Breast epithelium (tissue), 3 donors: Measurements from ENCODE around the gene ITGA6.

Experiments
- CTCF ChIP-seq, 3 donors: fragments of 450-650 bp; IDR thresholded peaks; one replicate each; pipeline ENCODE4 v1.5.1; 2016 to 2017; ENCODE audit warnings: antibody characterized with exemption in 3 of 3, mild to moderate bottlenecking in 3 of 3, moderate library complexity in 3 of 3
- POLR2A ChIP-seq: fragments of 450-650 bp; IDR thresholded peaks from one replicate; pipeline ENCODE4 v1.6.1; 2016; ENCODE audit warnings: antibody characterized with exemption, mild to moderate bottlenecking, moderate library complexity

- no peak for TF ChIP-seq CTCF (IDR thresholded peaks at IDR 0.05)
- TF ChIP-seq POLR2A = no peak
Measured at GRCh38 chr2:172447811-172448493, 20.6 kb downstream of the ITGA6 start.
